Right lobe of liver (tissue), 4 donors: ENCODE measurements around the gene MRPL36.

Experiments
- POLR2A ChIP-seq: fragments of 450-650 bp; IDR thresholded peaks from one replicate; pipeline ENCODE4 v1.6.1; 2017; ENCODE audit warnings: antibody characterized with exemption, mild to moderate bottlenecking
- TF ChIP-seq, protein P1 (sequence below), 4 donors: fragments of 200-600 bp in 3 of 4; fragments of 450-650 bp in 1 of 4; IDR thresholded peaks; one replicate each; pipeline versions ENCODE4 v1.5.1 to v1.8.0; 2016 to 2022; ENCODE audit warnings: antibody characterized with exemption in 4 of 4, mild to moderate bottlenecking in 2 of 4
- donor health status: DM: no; HTN: no; CAD: no.
- donor health status: DM: no; HTN: no; CAD: no.
- donor health status: DM: no; HTN: yes; CAD: no.

GRCh38 chr5:1827886-1828397, 28.3 kb upstream of the MRPL36 start:
- TF ChIP-seq, protein P1, sequence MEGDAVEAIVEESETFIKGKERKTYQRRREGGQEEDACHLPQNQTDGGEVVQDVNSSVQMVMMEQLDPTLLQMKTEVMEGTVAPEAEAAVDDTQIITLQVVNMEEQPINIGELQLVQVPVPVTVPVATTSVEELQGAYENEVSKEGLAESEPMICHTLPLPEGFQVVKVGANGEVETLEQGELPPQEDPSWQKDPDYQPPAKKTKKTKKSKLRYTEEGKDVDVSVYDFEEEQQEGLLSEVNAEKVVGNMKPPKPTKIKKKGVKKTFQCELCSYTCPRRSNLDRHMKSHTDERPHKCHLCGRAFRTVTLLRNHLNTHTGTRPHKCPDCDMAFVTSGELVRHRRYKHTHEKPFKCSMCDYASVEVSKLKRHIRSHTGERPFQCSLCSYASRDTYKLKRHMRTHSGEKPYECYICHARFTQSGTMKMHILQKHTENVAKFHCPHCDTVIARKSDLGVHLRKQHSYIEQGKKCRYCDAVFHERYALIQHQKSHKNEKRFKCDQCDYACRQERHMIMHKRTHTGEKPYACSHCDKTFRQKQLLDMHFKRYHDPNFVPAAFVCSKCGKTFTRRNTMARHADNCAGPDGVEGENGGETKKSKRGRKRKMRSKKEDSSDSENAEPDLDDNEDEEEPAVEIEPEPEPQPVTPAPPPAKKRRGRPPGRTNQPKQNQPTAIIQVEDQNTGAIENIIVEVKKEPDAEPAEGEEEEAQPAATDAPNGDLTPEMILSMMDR (IDR thresholded peaks at IDR 0.05): no peak
- no peak for TF ChIP-seq POLR2A
